Caco-2 (cell line): ENCODE measurements around the gene SNW1. TPM values are rescaled to one million over a fixed set of nuclear protein-coding genes. Genes with fewer than 3 reads are reported as not detected.
A peak's percentile ranks its signal among the peaks of the same experiment; 100 is the strongest.

Experiments used
- BruUV-seq: library from RNA; stranded (reverse); fragments of 400-500 nt; replicated peaks from 2 replicates; lab custom pipeline; 2021; lab: Mats Ljungman, UMichigan
- CTCF ChIA-PET: fragments of 300-600 bp; sonication (Branson Sonifier 250); formaldehyde crosslinking; loops from one replicate; lab custom pipeline; 2022; ENCODE audit warnings: antibody characterized with exemption; lab: Charles Lee
- POLR2A ChIA-PET: fragments of 300-600 bp; sonication (Branson Sonifier 250); formaldehyde crosslinking; loops from one replicate; lab custom pipeline; 2022; ENCODE audit warnings: antibody characterized with exemption; lab: Charles Lee
- DNase-seq, 2 experiments: peaks; one replicate each; pipeline versions ENCODE4 v3.0.0 to v3.0.0-alpha.2; 2020 to 2022
- H3K27me3 ChIP-seq: replicated peaks from 2 replicates; pipeline ENCODE4 v1.6.0; 2011; ENCODE audit warnings: low read length; ENCODE audit not compliant: control insufficient read depth, insufficient read depth
- H3K36me3 ChIP-seq: 2 replicates; pipeline ENCODE4 v1.5.1; 2011; ENCODE audit warnings: low read length; ENCODE audit not compliant: control insufficient read depth, insufficient read depth
- H3K4me1 ChIP-seq: fragments of 250-450 bp; sonication (Bioruptor Pico); 2 replicates; pipeline ENCODE4 v1.5.1; 2020; ENCODE audit warnings: mild to moderate bottlenecking
- H3K4me3 ChIP-seq: 2 replicates; pipeline ENCODE4 v1.5.1; 2011; ENCODE audit warnings: low read depth, mild to moderate bottlenecking, control low read depth, low read length
- H3K9me3 ChIP-seq: fragments of 250-450 bp; sonication (Bioruptor Pico); 2 replicates; pipeline ENCODE4 v1.5.1; 2020; ENCODE audit warnings: mild to moderate bottlenecking, moderate library complexity
- H3K27ac Mint-ChIP-seq: one replicate; pipeline ENCODE4 v1.8.0; 2022; ENCODE audit warnings: mixed read lengths; ENCODE audit not compliant: unreplicated experiment
- H3K27me3 Mint-ChIP-seq: one replicate; pipeline ENCODE4 v1.8.0; 2022; ENCODE audit warnings: mixed read lengths; ENCODE audit not compliant: insufficient read depth, unreplicated experiment
- H3K36me3 Mint-ChIP-seq: one replicate; pipeline ENCODE4 v1.8.0; 2022; ENCODE audit warnings: mild to moderate bottlenecking, mixed read lengths; ENCODE audit not compliant: insufficient read depth, unreplicated experiment
- H3K4me1 Mint-ChIP-seq: one replicate; pipeline ENCODE4 v1.8.0; 2022; ENCODE audit warnings: low read depth, mixed read lengths; ENCODE audit not compliant: unreplicated experiment
- H3K4me3 Mint-ChIP-seq: one replicate; pipeline ENCODE4 v1.8.0; 2022; ENCODE audit warnings: mild to moderate bottlenecking, moderate library complexity, mixed read lengths; ENCODE audit not compliant: unreplicated experiment
- H3K9me3 Mint-ChIP-seq: one replicate; pipeline ENCODE4 v1.8.0; 2022; ENCODE audit warnings: mixed read lengths; ENCODE audit not compliant: unreplicated experiment
- CTCF ChIP-seq, 2 experiments: fragments of 200-600 bp in 1 of 2; IDR thresholded peaks; 1 replicate in 1 of 2; 2 replicates in 1 of 2; pipeline versions ENCODE4 v1.5.1 to v1.8.0; 2011 to 2022; ENCODE audit warnings: antibody characterized with exemption in 1 of 2, control low read depth in 1 of 2, inconsistent platforms in 1 of 2, low read depth in 1 of 2, low read length in 1 of 2, mild to moderate bottlenecking in 1 of 2, moderate library complexity in 1 of 2; ENCODE audit not compliant: insufficient read depth in 1 of 2, severe bottlenecking in 1 of 2, unreplicated experiment in 1 of 2
- intact Hi-C: fragments of 100-400 bp; cut with micrococcal nuclease; formaldehyde crosslinking; loops from one replicate; pipeline ENCODE4 v1.10.0; 2022; ENCODE audit not compliant: unreplicated experiment
- total RNA-seq: library from RNA; stranded (reverse); gene quantifications from 2 replicates; pipeline ENCODE4 v1.2.3, GENCODE V29; 2022

Gene SNW1
- total RNA-seq, 1 experiment from 2014 or later = 119 TPM

DNA sequence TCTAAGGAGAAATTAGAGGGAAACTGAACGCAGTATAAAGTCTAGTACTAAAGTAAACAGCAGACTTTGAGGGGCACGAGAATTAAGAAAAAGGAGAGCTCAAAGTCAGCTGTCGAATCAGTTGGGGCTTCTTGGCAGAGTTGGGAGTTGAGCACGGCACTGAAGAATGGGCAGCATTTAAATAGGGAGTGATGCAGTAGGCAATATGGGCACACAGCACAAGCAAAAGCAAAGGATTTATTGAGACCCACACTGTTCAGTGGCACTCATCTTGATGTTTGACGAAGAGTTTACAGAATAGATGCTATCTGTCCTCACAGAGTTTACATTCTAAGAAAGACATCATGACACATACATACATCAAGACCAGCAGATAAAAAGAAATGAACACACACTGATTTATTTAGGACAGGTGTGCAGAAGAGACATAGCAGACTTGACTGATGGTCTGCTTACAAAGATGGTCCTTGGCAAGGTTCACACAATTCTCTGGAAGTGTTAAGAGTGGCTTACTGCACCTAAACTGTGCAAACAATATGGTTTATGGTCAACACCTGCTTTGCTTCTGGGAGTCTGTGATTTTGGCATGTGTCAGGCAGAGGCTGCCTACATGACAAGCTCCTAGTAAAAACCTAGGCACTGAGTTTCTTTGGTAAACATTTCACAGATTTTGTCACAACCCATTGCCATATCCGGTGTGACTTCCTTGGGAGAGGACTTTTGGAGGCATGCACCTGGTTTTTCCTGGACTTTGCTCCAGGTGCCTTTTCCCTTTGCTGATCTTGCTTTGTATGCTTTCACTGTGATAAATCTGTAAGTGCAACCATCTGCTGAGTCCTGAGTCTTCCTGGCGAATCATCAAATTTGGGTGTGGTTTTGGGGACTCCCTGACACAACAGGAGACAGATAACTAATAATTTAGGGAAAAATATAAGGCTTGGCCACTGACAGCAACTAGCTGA, 79.5 kb downstream of the SNW1 start:
- ChIA-PET CTCF (interaction anchor here (0.6 kb wide), 1 partner anchor 77 kb away, joined by 9 read pairs; no protein-coding TSS in a partner anchor), POLR2A (no interaction called here)
- Histone ChIP-seq H3K9me3 (no peaks in the 10 kb centered on the region), H3K27me3 (no peaks in the 10 kb centered on the region), H3K4me1 (peaks cover 14% of the 10 kb centered on the region), H3K36me3 (no peaks in the 10 kb centered on the region), H3K4me3 (no peak overlapping the region)
- Mint-ChIP-seq H3K4me1 (peaks cover 8% of the 10 kb centered on the region), H3K27me3 (no peaks in the 10 kb centered on the region), H3K9me3 (no peaks in the 10 kb centered on the region), H3K27ac (no peak overlapping the region), H3K36me3 (peaks cover 33% of the 10 kb centered on the region), H3K4me3 (no peak overlapping the region)
- no peak for TF ChIP-seq CTCF (IDR thresholded peaks at IDR 0.05; ENCODE audit: insufficient read depth in 1 of 2, low read depth in 1 of 2, low read length in 1 of 2, severe bottlenecking in 1 of 2, unreplicated experiment in 1 of 2)
- no TSS peak for BruUV-seq
- intact Hi-C loops = no loop called here
- peak; percentile 42 to 56 for DNase-seq

- ChIA-PET CTCF (no interaction called here), POLR2A (no interaction called here)
- DNase-seq = peak in 1 of 2 experiments; percentile 26
- TF ChIP-seq CTCF (IDR thresholded peaks at IDR 0.05; ENCODE audit: insufficient read depth in 1 of 2, low read depth in 1 of 2, low read length in 1 of 2, severe bottlenecking in 1 of 2, unreplicated experiment in 1 of 2) = no peak
- H3K9me3 ChIP-seq = no peaks in the 10 kb centered on the region
- Mint-ChIP-seq H3K27me3 (no peaks in the 10 kb centered on the region), H3K4me3 (no peak overlapping the region), H3K27ac (no peak overlapping the region), H3K36me3 (peaks cover 60% of the 10 kb centered on the region), H3K9me3 (no peaks in the 10 kb centered on the region), H3K4me1 (no peaks in the 10 kb centered on the region)
- BruUV-seq = no TSS peak
- no peaks in the 10 kb centered on the region for H3K4me1 ChIP-seq
- H3K27me3 ChIP-seq = no peaks in the 10 kb centered on the region
- no peak overlapping the region for H3K4me3 ChIP-seq
- peaks cover 3% of the 10 kb centered on the region; the same call in 1 of the 2 replicates for H3K36me3 ChIP-seq
- intact Hi-C loops = no loop called here
Observed at GRCh38 chr14:77674931-77675330, 86.0 kb downstream of the SNW1 start.

DNA sequence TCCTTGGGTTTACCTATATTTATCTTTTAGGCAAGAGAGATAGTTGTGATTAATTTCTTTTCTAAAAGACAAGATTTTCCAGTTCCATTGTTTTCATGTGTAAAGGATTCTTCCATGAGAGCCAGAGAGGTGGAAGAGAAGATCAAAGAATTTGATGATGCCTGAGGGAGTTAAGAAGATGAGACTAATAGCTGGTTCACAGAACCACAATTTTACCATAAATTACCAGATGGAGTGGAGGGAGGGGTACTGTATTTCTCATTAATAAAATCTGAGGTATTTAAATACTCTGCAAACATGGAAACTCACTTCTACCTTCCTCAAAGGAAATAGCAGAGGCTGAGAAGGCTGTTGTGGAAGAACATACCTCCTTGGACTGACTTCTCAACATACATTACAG, 87.8 kb downstream of the SNW1 start:
- Mint-ChIP-seq H3K27ac (no peak overlapping the region), H3K4me1 (no peaks in the 10 kb centered on the region), H3K9me3 (no peaks in the 10 kb centered on the region), H3K27me3 (no peaks in the 10 kb centered on the region), H3K4me3 (no peak overlapping the region), H3K36me3 (peaks cover 48% of the 10 kb centered on the region)
- intact Hi-C loops = no loop called here
- Histone ChIP-seq H3K9me3 (no peaks in the 10 kb centered on the region), H3K4me3 (no peak overlapping the region), H3K4me1 (no peaks in the 10 kb centered on the region), H3K36me3 (peaks cover 3% of the 10 kb centered on the region; the same call in 1 of the 2 replicates), H3K27me3 (no peaks in the 10 kb centered on the region)
- POLR2A ChIA-PET = no interaction called here
- DNase-seq = no peak
- BruUV-seq = TSS peak; percentile 15
- TF ChIP-seq CTCF (IDR thresholded peaks at IDR 0.05; ENCODE audit: insufficient read depth in 1 of 2, low read depth in 1 of 2, low read length in 1 of 2, severe bottlenecking in 1 of 2, unreplicated experiment in 1 of 2) = no peak
- CTCF ChIA-PET = no interaction called here

Other genes starting within 250 kb of the SNW1 start
- 45.8 and 49.6 TPM in 2 replicates for gene SPTLC2, start 144.5 kb downstream of the SNW1 start, total RNA-seq
- gene ALKBH1, start 53.1 kb downstream of the SNW1 start, total RNA-seq = 17.1 and 18.7 TPM in 2 replicates
- gene SLIRP, start 53.1 kb downstream of the SNW1 start, total RNA-seq = 204 and 208 TPM in 2 replicates
- gene ADCK1, start 39.0 kb upstream of the SNW1 start, total RNA-seq = 8.8 and 9.7 TPM in 2 replicates